HG03558 (cell line): ENCODE results near the gene DCLRE1A.

Source experiments
- ATAC-seq: cut with Tn5 transposase; IDR thresholded peaks from one replicate; pipeline ENCODE4 v1.9.1; 2021; ENCODE audit warnings: moderate number of reproducible peaks; ENCODE audit not compliant: unreplicated experiment; ENCODE audit errors: extremely low read depth

Gene DCLRE1A

DNA sequence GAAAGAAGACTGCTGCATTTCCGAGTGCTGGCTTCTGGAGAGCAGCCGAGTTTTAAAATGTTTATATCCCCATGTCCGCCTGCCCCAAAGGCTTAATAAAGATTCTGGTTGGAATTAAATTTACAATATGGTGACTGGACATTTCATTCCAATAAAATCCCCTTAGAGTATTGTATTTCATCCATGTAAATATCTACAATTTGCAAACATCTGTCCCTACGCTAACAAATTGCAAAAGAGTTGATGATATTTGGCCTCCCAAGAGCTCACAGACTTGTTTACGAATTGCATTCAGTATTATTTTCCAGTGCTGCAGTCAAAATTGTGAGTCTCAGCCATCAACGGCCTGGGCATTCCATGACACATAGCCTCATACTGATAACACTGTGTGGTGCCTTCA is 52.3 kb downstream of the DCLRE1A start:
- no peak for ATAC-seq

DNA sequence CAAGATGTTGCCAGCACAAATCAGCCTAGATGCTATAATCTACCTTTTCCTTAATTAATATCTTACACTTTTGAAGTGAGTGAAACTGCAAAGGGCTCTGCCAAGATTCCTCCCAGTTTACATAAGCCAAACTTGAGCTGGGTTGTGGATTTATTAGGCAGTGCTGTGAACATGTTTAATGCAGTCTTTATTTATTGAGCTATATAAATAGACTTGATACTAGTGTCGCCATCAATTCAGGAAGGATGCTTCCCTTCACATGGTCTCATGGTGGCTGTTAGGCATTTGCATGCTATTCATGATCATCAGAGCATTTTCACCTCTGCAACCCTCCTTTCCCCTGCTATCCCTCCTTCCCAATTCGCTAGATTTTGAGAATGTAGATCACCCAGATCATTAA is 62.2 kb downstream of the DCLRE1A start:
- ATAC-seq, result no peak

- ATAC-seq, result peak; percentile 74
Observed at GRCh38 chr10:113788604-113789083, 65.2 kb downstream of the DCLRE1A start.
